NCI-H526 (cell line): Measurements from ENCODE around the gene GFI1B.

Experiments used
- DNase-seq, 2 experiments: peaks; one replicate each; lab custom pipeline; 2025; lab: John Stamatoyannopoulos, UW

Gene GFI1B

DNA sequence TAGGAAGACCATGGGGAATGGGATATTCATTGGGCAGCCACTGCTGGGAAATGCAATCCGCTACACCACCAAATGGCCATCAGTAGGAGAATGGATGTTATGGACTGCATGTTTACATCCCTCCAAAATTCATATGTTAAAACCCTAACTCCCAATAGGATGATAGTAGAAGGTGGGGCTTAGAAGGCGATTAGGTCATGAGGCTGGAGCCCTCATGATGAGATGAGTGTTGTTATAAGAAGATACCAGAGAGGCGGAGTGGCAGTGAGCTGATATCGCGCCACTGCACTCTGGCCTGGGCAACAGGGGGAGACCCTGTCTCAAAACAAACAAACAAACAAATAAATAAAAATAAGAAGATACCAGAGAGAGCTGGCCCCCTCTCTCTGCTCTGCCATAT is 36.2 kb downstream of the GFI1B start:
- DNase-seq = no peak

- peak in 1 of 2 experiments; percentile 19 for DNase-seq
These were observed 44.8 kb downstream of the GFI1B start for GRCh38 chr9:133023117-133023890.

GRCh38 chr9:133026426-133026825 is 47.9 kb downstream of the GFI1B start:
- no peak for DNase-seq

GRCh38 chr9:133027134-133027533 is 48.6 kb downstream of the GFI1B start:
- no peak for DNase-seq

DNA sequence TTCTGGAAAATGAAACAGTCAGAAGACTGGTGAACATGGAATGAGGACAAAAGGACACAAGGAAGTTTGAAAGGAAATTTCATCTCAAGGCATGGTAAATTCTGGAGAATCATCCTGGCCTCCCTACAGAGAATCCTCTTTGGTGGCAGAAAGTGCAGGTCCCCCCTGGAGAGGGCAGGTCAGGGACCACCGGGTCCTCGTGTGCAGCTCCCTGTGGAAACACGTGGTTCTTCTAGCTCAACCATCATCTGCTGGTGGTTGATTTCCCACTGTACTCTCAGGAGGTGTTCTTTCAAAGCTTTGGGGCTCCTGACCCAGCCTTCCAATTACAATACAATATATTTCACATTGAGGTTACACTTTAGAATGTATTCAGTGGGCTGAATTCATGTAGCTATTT is 49.7 kb downstream of the GFI1B start:
- DNase-seq = no peak

DNA sequence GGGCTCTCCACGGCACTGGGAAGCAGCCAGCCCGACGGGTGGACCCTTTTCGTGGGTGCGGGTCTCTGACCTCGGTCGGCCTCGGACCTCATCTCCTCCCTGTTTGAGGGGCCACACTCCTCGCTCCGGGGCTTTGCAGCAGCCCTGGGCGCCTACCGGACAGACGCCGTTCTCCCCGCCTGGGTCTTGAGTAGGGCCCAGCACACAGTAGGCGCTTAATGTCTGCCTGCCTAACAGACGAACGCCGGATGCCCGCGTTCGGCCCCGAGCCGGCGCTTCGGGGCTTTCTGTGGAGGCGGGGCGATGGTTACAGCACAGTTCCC is 51.5 kb downstream of the GFI1B start:
- DNase-seq = no peak

GRCh38 chr9:133030317-133031129 is 52.0 kb downstream of the GFI1B start, which contains the start of gene GTF3C5:
GTF3C5 (plus strand) TSS chr9:133030997; CDS start chr9:133031012, 15 bp downstream.
- peak; percentile 96 to 97 for DNase-seq

DNA sequence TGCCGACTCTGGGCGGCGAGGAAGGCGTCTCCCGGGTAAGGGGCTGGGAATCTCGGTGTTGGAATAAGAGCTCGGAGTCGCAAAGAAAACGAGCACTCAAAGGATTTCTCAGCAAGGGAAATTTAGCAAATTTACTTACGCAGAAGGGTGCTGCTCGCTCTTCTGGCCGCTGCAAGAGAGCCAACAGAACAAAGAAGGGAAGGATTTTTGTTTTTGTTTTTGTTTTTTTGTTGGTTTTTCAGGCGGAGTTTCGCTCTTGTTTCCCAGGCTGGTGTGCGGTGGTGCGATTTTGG is 52.6 kb downstream of the GFI1B start:
- no peak for DNase-seq

GRCh38 chr9:133031496-133031911 is 53.0 kb downstream of the GFI1B start:
- DNase-seq = peak in 1 of 2 experiments; percentile 4

- peak in 1 of 2 experiments; percentile 21 for DNase-seq
These were observed 53.7 kb downstream of the GFI1B start for GRCh38 chr9:133032171-133032570.

DNA sequence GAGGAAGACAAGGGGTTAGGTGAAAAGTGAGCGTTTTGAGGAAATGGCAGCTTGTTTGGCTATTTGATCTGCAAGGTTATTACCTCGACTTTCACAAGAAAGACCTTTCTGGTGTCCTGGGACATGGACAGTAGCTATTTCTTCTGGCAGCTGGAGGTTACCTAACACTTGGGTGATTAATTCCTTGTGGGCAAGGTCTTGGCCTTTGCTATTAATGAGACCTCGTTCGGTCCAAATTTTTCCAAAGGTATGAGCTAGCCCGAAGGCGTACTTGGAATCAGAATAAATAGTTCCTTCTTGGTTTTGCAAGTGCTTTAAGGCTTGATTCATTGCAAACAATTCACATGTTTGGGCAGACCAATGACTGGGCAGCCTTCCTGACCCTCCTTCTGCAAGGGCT is 57.2 kb downstream of the GFI1B start:
- no peak for DNase-seq

- DNase-seq = no peak
These were observed 59.5 kb downstream of the GFI1B start for GRCh38 chr9:133037775-133038515.

DNA sequence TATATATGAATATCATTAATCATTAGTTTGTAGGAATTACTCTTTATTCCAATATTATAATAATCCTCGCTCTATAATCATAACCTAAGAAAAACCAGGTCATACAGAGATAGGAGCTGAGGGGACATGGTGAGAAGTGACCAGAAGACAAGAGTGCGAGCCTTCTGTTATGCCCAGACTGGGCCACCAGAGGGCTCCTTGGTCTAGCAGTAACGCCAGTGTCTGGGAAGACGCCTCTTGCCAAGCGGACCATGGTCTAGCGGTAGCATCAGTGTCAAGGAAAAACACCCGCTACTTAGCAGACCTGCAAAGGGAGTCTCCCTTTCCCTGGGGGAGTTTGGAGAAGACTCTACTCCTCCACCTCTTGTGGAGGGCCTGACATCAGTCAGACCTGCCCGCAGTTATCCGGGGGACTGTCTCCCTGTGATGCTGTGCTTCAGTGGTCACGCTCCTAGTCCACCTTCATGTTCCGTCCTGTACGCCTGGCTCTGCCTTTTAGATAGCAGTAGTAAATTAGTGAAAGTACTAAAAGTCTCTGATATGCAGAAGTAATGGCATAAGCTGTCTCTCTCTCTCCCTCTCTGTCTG is 62.5 kb downstream of the GFI1B start:
- DNase-seq = peak in 1 of 2 experiments; percentile 40
